ENCODE data around the gene FOXC1. TPM values are rescaled to one million over a fixed set of nuclear protein-coding genes. Genes with fewer than 3 reads are reported as not detected.

Gene FOXC1
- polyA plus RNA-seq, 3 donors = 80.3 to 84.8 (median 82.5) TPM

GRCh38 chr6:1584146-1584545, 25.6 kb upstream of the FOXC1 start:
- DNase-seq (ENCODE audit: low read depth in 3 of 3, low spot score in 2 of 3) = no peak

GRCh38 chr6:1584996-1585668, 24.6 kb upstream of the FOXC1 start:
- DNase-seq (ENCODE audit: low read depth in 3 of 3, low spot score in 2 of 3) = no peak

GRCh38 chr6:1585669-1586049, 24.1 kb upstream of the FOXC1 start:
- no peak for DNase-seq (ENCODE audit: low read depth in 3 of 3, low spot score in 2 of 3)

GRCh38 chr6:1586256-1586655, 23.5 kb upstream of the FOXC1 start:
- DNase-seq (ENCODE audit: low read depth in 3 of 3, low spot score in 2 of 3) = no peak

GRCh38 chr6:1586861-1587450, 22.8 kb upstream of the FOXC1 start:
- DNase-seq (ENCODE audit: low read depth in 3 of 3, low spot score in 2 of 3) = no peak

GRCh38 chr6:1587546-1587945, 22.2 kb upstream of the FOXC1 start:
- no peak for DNase-seq (ENCODE audit: low read depth in 3 of 3, low spot score in 2 of 3)

- no peak for DNase-seq (ENCODE audit: low read depth in 3 of 3, low spot score in 2 of 3)
Observed at GRCh38 chr6:1587977-1588376, 21.7 kb upstream of the FOXC1 start.

- no peak for DNase-seq (ENCODE audit: low read depth in 3 of 3, low spot score in 2 of 3)
Observed at GRCh38 chr6:1589208-1589607, 20.5 kb upstream of the FOXC1 start.

GRCh38 chr6:1590580-1590979, 19.1 kb upstream of the FOXC1 start:
- no peak for DNase-seq (ENCODE audit: low read depth in 3 of 3, low spot score in 2 of 3)

- DNase-seq (ENCODE audit: low read depth in 3 of 3, low spot score in 2 of 3) = no peak
Observed at GRCh38 chr6:1591243-1591642, 18.5 kb upstream of the FOXC1 start.

GRCh38 chr6:1591926-1592325, 17.8 kb upstream of the FOXC1 start:
- DNase-seq (ENCODE audit: low read depth in 3 of 3, low spot score in 2 of 3) = no peak

- no peak for DNase-seq (ENCODE audit: low read depth in 3 of 3, low spot score in 2 of 3)
Observed at GRCh38 chr6:1592852-1593251, 16.9 kb upstream of the FOXC1 start.

- DNase-seq (ENCODE audit: low read depth in 3 of 3, low spot score in 2 of 3) = no peak
Observed at GRCh38 chr6:1593286-1593957, 16.3 kb upstream of the FOXC1 start.

- DNase-seq (ENCODE audit: low read depth in 3 of 3, low spot score in 2 of 3) = no peak
Observed at GRCh38 chr6:1593958-1594314, 15.8 kb upstream of the FOXC1 start.

- no peak for DNase-seq (ENCODE audit: low read depth in 3 of 3, low spot score in 2 of 3)
Observed at GRCh38 chr6:1594445-1595200, 15.1 kb upstream of the FOXC1 start.

- DNase-seq (ENCODE audit: low read depth in 3 of 3, low spot score in 2 of 3) = no peak
Observed at GRCh38 chr6:1595271-1596087, 14.2 kb upstream of the FOXC1 start.

- no peak for DNase-seq (ENCODE audit: low read depth in 3 of 3, low spot score in 2 of 3)
Observed at GRCh38 chr6:1596088-1596852, 13.4 kb upstream of the FOXC1 start.

GRCh38 chr6:1597121-1597744, 12.5 kb upstream of the FOXC1 start:
- DNase-seq (ENCODE audit: low read depth in 3 of 3, low spot score in 2 of 3) = no peak

GRCh38 chr6:1597924-1598323, 11.8 kb upstream of the FOXC1 start:
- no peak for DNase-seq (ENCODE audit: low read depth in 3 of 3, low spot score in 2 of 3)

- DNase-seq (ENCODE audit: low read depth in 3 of 3, low spot score in 2 of 3) = no peak
Observed at GRCh38 chr6:1598433-1598832, 11.3 kb upstream of the FOXC1 start.
